K562 (cell line): Measurements from ENCODE around the gene KCNA1. TPM values are rescaled to one million over a fixed set of nuclear protein-coding genes. Genes with fewer than 3 reads are reported as not detected.

Experiments
- ATAC-seq: fragments of 200-7000 bp; cut with Tn5 transposase; 3 replicates; pipeline ENCODE4 v1.9.1; 2020; ENCODE audit warnings: moderate library complexity
- BruUV-seq: library from RNA; stranded (reverse); fragments of 400-500 nt; replicated peaks from 2 replicates; lab custom pipeline; 2021; lab: Mats Ljungman, UMichigan
- CTCF ChIA-PET: fragments of 300-600 bp; formaldehyde crosslinking; extraction: SDS; loops from one replicate; lab custom pipeline; 2021; ENCODE audit warnings: low intra/inter-chr PET ratio; lab: Yijun Ruan, JAX
- POLR2A ChIA-PET: fragments of 300-600, 350-650 bp; sonication (Branson Sonifier 250); formaldehyde crosslinking; extraction: SDS; loops from one replicate; lab custom pipeline; 2021; ENCODE audit warnings: antibody characterized with exemption, inconsistent platforms; lab: Yijun Ruan, JAX
- DNase-seq, 4 experiments: peaks; one replicate each; pipeline versions ENCODE4 v3.0.0 to v3.0.0-alpha.2; 2011 to 2018; ENCODE audit warnings: low spot score in 3 of 4, mixed read lengths in 3 of 4; ENCODE audit errors: extremely low read depth in 1 of 4
- FAIRE-seq: peaks from 2 replicates; lab custom pipeline; 2011; peaks lifted over from hg19 to GRCh38; lab: Jason Lieb, UNC
- H2AFZ ChIP-seq: 2 replicates; pipeline ENCODE4 v1.6.0; 2011; ENCODE audit warnings: low read depth, low read length, control low read depth, inconsistent platforms
- H3K27ac ChIP-seq: fragments of 200-600 bp; 3 replicates; pipeline ENCODE4 v1.8.0; 2011; ENCODE audit warnings: low read depth, mild to moderate bottlenecking, control low read depth, inconsistent platforms, low read length, moderate library complexity, mixed read lengths; ENCODE audit errors: extremely low read depth
- H3K27me3 ChIP-seq, 2 experiments: fragments of 300-600 bp in 1 of 2; 2 replicates in 1 of 2; 3 replicates in 1 of 2; pipeline versions ENCODE4 v1.6.0 to v1.8.0; 2011; ENCODE audit warnings: inconsistent platforms in 2 of 2, low read length in 2 of 2, mild to moderate bottlenecking in 1 of 2, mixed read lengths in 1 of 2, moderate library complexity in 1 of 2; ENCODE audit not compliant: control insufficient read depth in 2 of 2, insufficient read depth in 2 of 2
- H3K36me3 ChIP-seq: fragments of 300-600 bp; 3 replicates; pipeline ENCODE4 v1.8.0; 2011; ENCODE audit warnings: mild to moderate bottlenecking, low read length, inconsistent platforms; ENCODE audit not compliant: control insufficient read depth, insufficient read depth
- H3K4me1 ChIP-seq, 2 experiments: fragments of 200-600 bp in 1 of 2; replicated peaks in 1 of 2; 2 replicates in 1 of 2; 3 replicates in 1 of 2; pipeline versions ENCODE4 v1.5.1 to v1.8.0; 2011; ENCODE audit warnings: inconsistent platforms in 2 of 2, low read length in 2 of 2, mild to moderate bottlenecking in 1 of 2, mixed read lengths in 1 of 2, moderate library complexity in 1 of 2; ENCODE audit not compliant: control insufficient read depth in 2 of 2, insufficient read depth in 2 of 2
- H3K4me2 ChIP-seq: 2 replicates; pipeline ENCODE4 v1.6.1; 2011; ENCODE audit warnings: low read length, control low read depth, inconsistent platforms, mixed read lengths; ENCODE audit not compliant: insufficient read depth
- H3K4me3 ChIP-seq: fragments of 200-600 bp; sonication (generic), shearing (Covaris generic); 2 replicates; pipeline ENCODE4 v1.5.1; 2016; ENCODE audit warnings: control low read depth, inconsistent platforms
- H3K79me2 ChIP-seq: fragments of 200-600 bp; 3 replicates; pipeline ENCODE4 v1.8.0; 2011; ENCODE audit warnings: low read length, inconsistent platforms; ENCODE audit not compliant: control insufficient read depth, insufficient read depth
- H3K9ac ChIP-seq, 2 experiments: 2 replicates each; pipeline versions ENCODE4 v1.6.0 to v1.6.1; 2011; ENCODE audit warnings: low read depth in 2 of 2, low read length in 2 of 2, control low read depth in 1 of 2, inconsistent platforms in 1 of 2, mild to moderate bottlenecking in 1 of 2, mixed read lengths in 1 of 2; ENCODE audit not compliant: insufficient read depth in 1 of 2
- H3K9me1 ChIP-seq: one replicate; pipeline ENCODE4 v1.6.0; 2011; ENCODE audit warnings: inconsistent platforms, mild to moderate bottlenecking, low read length, moderate library complexity; ENCODE audit not compliant: control insufficient read depth, insufficient read depth
- H3K9me3 ChIP-seq: replicated peaks from 2 replicates; pipeline ENCODE4 v1.5.1; 2011; ENCODE audit warnings: low read depth, low read length, inconsistent platforms; ENCODE audit not compliant: control insufficient read depth, insufficient read depth
- H4K20me1 ChIP-seq: replicated peaks from 2 replicates; pipeline ENCODE4 v1.6.1; 2011; ENCODE audit warnings: low read length, inconsistent platforms, mixed read lengths; ENCODE audit not compliant: control insufficient read depth, insufficient read depth
- MTA3 ChIP-seq: fragments of 450-650 bp; formaldehyde crosslinking; IDR thresholded peaks from 2 replicates; pipeline ENCODE4 v1.6.1; 2017; ENCODE audit warnings: mild to moderate bottlenecking, borderline replicate concordance
- RFX5 ChIP-seq: IDR thresholded peaks from 2 replicates; pipeline ENCODE4 v1.6.1; 2011; ENCODE audit warnings: low read depth, mild to moderate bottlenecking, improper control_type of control experiment, low read length
- SP2 ChIP-seq: IDR thresholded peaks from 2 replicates; pipeline ENCODE4 v1.6.1; 2011; ENCODE audit warnings: mild to moderate bottlenecking, low read depth, low read length, moderate library complexity; ENCODE audit not compliant: poor library complexity, severe bottlenecking; ENCODE audit errors: extremely low read depth
- ZNF592 ChIP-seq: fragments of 450-650 bp; IDR thresholded peaks from 2 replicates; pipeline ENCODE4 v1.6.1; 2017; ENCODE audit warnings: antibody characterized with exemption, mild to moderate bottlenecking
- WGBS: fragments of 100-300 bp; shearing (Covaris generic); methylation state at CpG from one replicate; pipeline ENCODE4 v1.1.6; 2016; ENCODE audit warnings: low coverage, mixed read lengths; ENCODE audit not compliant: insufficient coverage; ENCODE audit errors: missing lambda C conversion rate; 5-methylcytosine and 5-hydroxymethylcytosine counted together
- in situ Hi-C: fragments of 300-500 bp; cut with MboI; formaldehyde crosslinking; loops from 4 replicates; pipeline ENCODE4 v1.15.0; 2018; ENCODE audit warnings: inconsistent platforms, mixed read lengths
- intact Hi-C: fragments of 100-400 bp; cut with micrococcal nuclease; formaldehyde crosslinking; loops from 2 replicates; pipeline ENCODE4 v1.14.2; 2022
- polyA plus RNA-seq, 8 experiments: library from polyadenylated mRNA; depleted of rRNA in 4 of 8; stranded (reverse) in 5 of 8; unstranded in 3 of 8; fragments of >200 nt; fragmentation: Nextera tagmentation in 2 of 8; fragmentation: Illumina TruSeq in 1 of 8; extraction: Ambion mirVana in 2 of 8; extraction: Trizol in 1 of 8; gene quantifications; 2 replicates each; pipeline versions ENCODE4 v1.2.1 to v1.2.3, GENCODE V29; 2011 to 2014; ENCODE audit warnings: inconsistent platforms in 1 of 8, missing spikeins in 1 of 8
- total RNA-seq, 7 experiments: library from RNA; depleted of rRNA in 6 of 7; stranded (reverse); fragments of >200 nt in 6 of 7; fragmentation: Illumina TruSeq in 2 of 7; extraction: Trizol in 2 of 7; gene quantifications; 2 replicates each; pipeline versions ENCODE4 v1.2.1 to v1.2.3, GENCODE V29; 2011 to 2021; ENCODE audit warnings: low replicate concordance in 1 of 7

KCNA1 gene
- total and polyA plus RNA-seq, 9 of the 15 experiments (the other 6 are each of a cell fraction or from before 2014, with no cell fraction given) = not detected

GRCh38 chr12:4881266-4882064 is 28.2 kb upstream of the KCNA1 start:
- BruUV-seq = no TSS peak
- ATAC-seq = no peak

More at GRCh38 chr12:4881266-4882064, 28.2 kb upstream of the KCNA1 start:
- no peak overlapping the region for H2AFZ ChIP-seq
- no peak overlapping the region for H3K4me2 ChIP-seq
- DNase-seq (no peak), FAIRE-seq (no peak)
- under 1% methylated on average over 19 of the region's 20 CpGs for WGBS
- POLR2A ChIA-PET = no interaction called here
- intact Hi-C loops (no loop called here), in situ Hi-C loops (no loop called here)
- H3K9me3 ChIP-seq = no peaks in the 10 kb centered on the region
- no peaks in the 10 kb centered on the region for H3K27me3 ChIP-seq
- no peak overlapping the region for H3K4me3 ChIP-seq
- CTCF ChIA-PET = no interaction called here
- H3K9ac ChIP-seq = no peak overlapping the region
- no peaks in the 10 kb centered on the region for H4K20me1 ChIP-seq
- no peak overlapping the region for H3K27ac ChIP-seq
- H3K4me1 ChIP-seq = no peaks in the 10 kb centered on the region
- no peaks in the 10 kb centered on the region for H3K36me3 ChIP-seq
- H3K9me1 ChIP-seq = no peaks in the 10 kb centered on the region
- no peaks in the 10 kb centered on the region for H3K79me2 ChIP-seq
- no peak for TF ChIP-seq MTA3
- no peak for TF ChIP-seq RFX5
- no peak for TF ChIP-seq ZNF592
- TF ChIP-seq SP2 = no peak
